HG02870 (cell line): ENCODE measurements around the gene PDE8A.
"Not testable (repeated sequence)": the region's sequence is repeated elsewhere in the genome, so short reads cannot be mapped to it uniquely, and the experiment has no call there.

Experiments
- ATAC-seq: cut with Tn5 transposase; IDR thresholded peaks from one replicate; pipeline ENCODE4 v1.9.1; 2021; ENCODE audit warnings: mild to moderate bottlenecking, moderate library complexity; ENCODE audit not compliant: unreplicated experiment

Gene PDE8A

GRCh38 chr15:85157344-85157743 lies 175.7 kb downstream of the PDE8A start:
- no peak for ATAC-seq

GRCh38 chr15:85162237-85162636 lies 180.6 kb downstream of the PDE8A start:
- ATAC-seq = no peak

- ATAC-seq = no peak
These were observed 183.3 kb downstream of the PDE8A start for GRCh38 chr15:85164841-85165466.

GRCh38 chr15:85167568-85167967 lies 185.9 kb downstream of the PDE8A start:
- ATAC-seq = no peak

GRCh38 chr15:85168642-85169173 lies 187.1 kb downstream of the PDE8A start:
- no peak for ATAC-seq

- no peak for ATAC-seq
These were observed 190.1 kb downstream of the PDE8A start for GRCh38 chr15:85171736-85172135.

- no peak for ATAC-seq
These were observed 191.3 kb downstream of the PDE8A start for GRCh38 chr15:85172846-85173490.

GRCh38 chr15:85173630-85174029 lies 192.0 kb downstream of the PDE8A start:
- not testable (repeated sequence) for ATAC-seq

- no peak for ATAC-seq
These were observed 192.9 kb downstream of the PDE8A start for GRCh38 chr15:85174521-85174920.

- not testable (repeated sequence) for ATAC-seq
These were observed 195.4 kb downstream of the PDE8A start for GRCh38 chr15:85177042-85177515.

GRCh38 chr15:85178308-85178707 lies 196.7 kb downstream of the PDE8A start:
- ATAC-seq = no peak

- no peak for ATAC-seq
These were observed 198.0 kb downstream of the PDE8A start for GRCh38 chr15:85179700-85180099.

- ATAC-seq = not testable (repeated sequence)
These were observed 203.7 kb downstream of the PDE8A start for GRCh38 chr15:85185350-85185749.

- ATAC-seq = not testable (repeated sequence)
These were observed 206.5 kb downstream of the PDE8A start for GRCh38 chr15:85188171-85188577.
